HG03097 (cell line): ENCODE measurements around the gene ZFP57.

Source experiments
- ATAC-seq: cut with Tn5 transposase; IDR thresholded peaks from one replicate; pipeline ENCODE4 v1.9.1; 2021; ENCODE audit not compliant: unreplicated experiment, low FRiP score

ZFP57 gene

GRCh38 chr6:29680904-29681303 lies at the start of gene ZFP57:
TSS of gene ZFP57 (minus strand) at chr6:29681152. CDS start at chr6:29677003, 4,149 bp downstream.
- ATAC-seq, result no peak

- no peak for ATAC-seq
Observed at GRCh38 chr6:29730575-29731126, 49.7 kb upstream of the ZFP57 start.

DNA sequence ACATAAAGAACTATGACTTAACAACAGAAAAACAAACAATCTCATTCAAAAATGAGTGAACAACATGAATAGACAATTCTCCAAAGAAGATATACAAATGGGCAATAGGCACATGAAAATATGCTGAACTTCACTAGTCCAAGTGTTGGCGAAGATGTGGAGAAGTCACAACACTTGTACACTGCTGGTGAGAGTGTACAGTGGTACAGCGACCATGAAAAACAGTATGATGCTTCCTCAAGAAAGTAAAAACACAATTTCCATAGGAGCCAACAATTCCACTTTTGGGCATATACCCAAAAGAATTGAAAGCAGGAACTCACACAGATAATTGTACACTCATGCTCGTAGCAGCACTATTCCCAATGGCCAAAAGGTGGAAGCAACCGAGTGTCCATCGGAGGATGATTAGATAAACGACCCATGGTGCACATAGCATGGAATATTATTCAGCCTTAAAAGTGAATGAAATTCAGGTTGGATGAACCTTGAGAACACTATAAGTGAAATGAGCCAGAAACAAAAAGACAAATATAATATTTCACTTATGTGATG lies 48.9 kb upstream of the ZFP57 start:
- no peak for ATAC-seq

GRCh38 chr6:29728875-29729270 lies 47.9 kb upstream of the ZFP57 start:
- no peak for ATAC-seq

DNA sequence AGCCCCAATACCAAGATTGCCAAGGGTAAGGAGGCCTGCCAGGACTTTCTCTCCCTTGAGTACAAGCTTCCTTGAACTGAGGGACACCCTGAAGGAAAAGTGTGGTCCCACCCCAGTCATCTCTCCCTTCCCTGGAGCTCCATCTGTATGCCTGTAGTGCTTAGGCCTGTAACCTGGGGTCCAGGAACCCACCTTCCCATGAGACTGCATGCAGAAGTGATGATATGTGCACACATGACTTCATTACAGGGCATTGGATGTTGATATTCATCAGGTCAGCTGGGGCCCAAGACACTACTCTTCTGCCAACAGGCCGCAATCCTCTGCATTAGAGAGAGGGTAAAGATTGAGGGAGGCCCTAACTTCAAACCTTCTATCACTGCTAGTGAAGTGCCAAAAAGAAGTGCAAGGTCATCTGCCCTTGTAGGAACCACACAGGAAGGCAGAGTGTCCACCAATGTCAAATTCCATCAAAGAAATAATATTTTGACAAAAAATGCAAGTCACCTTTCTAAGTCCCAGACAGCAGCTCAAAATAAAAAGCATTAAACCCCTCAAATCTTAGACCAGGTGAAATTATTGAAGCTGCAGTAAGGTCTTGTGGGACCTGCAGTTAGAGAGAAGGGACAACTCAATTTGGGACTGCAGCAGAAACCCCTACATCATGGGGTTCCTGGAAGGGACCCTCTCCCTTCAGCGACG lies 47.4 kb upstream of the ZFP57 start:
- ATAC-seq, result no peak

DNA sequence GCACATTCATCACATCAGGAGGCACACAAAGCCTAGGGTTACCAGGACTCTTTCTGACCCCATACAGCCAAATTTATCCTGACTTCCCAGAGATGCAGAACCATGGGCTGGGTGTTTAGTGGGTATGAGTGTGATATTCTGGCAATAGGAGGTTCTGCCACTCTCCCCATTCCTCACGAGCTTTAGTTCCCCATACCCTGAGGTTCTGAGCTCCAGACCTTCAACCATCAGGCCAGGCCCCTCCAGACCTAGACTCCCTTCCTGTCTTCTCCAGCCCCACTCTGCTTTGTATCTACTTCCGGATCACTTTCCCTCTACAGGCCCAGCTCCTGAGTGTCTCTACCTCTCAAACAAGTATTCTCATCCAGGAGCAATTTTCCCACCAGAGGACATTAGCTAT lies 46.7 kb upstream of the ZFP57 start:
- ATAC-seq, result no peak

- no peak for ATAC-seq
Observed at GRCh38 chr6:29726571-29727194, 45.7 kb upstream of the ZFP57 start.

GRCh38 chr6:29726001-29726400 lies 45.0 kb upstream of the ZFP57 start:
- ATAC-seq, result no peak

DNA sequence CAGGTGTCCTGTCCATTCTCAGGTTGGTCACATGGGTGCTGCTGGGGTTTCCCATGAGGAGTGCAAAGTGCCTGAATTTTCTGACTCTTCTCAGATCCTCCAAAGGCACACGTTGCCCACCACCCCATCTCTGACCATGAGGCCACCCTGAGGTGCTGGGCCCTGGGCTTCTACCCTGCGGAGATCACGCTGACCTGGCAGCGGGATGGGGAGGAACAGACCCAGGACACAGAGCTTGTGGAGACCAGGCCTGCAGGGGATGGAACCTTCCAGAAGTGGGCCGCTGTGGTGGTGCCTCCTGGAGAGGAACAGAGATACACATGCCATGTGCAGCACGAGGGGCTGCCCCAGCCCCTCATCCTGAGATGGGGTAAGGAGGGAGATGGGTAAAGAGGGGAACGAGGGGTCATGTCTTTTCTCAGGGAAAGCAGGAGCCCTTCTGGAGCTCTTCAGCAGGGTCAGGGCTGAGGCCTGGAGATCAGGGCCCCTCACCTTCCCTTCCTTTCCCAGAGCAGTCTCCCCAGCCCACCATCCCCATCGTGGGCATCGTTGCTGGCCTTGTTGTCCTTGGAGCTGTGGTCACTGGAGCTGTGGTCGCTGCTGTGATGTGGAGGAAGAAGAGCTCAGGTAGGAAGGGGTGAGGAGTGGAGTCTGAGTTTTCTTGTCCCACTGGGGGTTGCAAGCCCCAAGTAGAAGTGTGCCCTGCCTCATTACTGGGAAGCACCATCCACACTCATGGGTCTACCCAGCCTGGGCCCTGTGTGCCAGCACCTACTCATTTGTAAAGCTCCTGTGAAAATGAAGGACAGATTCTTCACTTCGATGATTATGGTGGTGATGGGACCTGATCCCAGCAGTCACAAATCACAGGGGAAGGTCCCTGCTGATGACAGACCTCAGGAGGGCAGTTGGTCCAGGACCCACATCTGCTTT lies 44.3 kb upstream of the ZFP57 start:
- ATAC-seq, result no peak

GRCh38 chr6:29723666-29724588 lies 43.0 kb upstream of the ZFP57 start:
- no peak for ATAC-seq

DNA sequence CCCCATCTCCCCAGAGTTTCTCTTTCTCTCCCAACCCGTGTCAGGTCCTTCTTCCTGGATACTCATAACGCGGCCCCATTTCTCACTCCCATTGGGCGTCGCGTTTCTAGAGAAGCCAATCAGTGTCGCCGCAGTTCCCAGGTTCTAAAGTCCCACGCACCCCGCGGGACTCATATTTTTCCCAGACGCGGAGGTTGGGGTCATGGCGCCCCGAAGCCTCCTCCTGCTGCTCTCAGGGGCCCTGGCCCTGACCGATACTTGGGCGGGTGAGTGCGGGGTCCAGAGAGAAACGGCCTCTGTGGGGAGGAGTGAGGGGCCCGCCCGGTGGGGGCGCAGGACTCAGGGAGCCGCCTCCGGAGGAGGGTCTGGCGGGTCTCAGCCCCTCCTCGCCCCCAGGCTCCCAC lies 42.3 kb upstream of the ZFP57 start, which contains the start of gene HLA-F:
HLA-F (plus strand) TSS at position 173 of the 404 bp plus-strand sequence; CDS start at position 203, 30 bp downstream.
- ATAC-seq, result peak; percentile 89

DNA sequence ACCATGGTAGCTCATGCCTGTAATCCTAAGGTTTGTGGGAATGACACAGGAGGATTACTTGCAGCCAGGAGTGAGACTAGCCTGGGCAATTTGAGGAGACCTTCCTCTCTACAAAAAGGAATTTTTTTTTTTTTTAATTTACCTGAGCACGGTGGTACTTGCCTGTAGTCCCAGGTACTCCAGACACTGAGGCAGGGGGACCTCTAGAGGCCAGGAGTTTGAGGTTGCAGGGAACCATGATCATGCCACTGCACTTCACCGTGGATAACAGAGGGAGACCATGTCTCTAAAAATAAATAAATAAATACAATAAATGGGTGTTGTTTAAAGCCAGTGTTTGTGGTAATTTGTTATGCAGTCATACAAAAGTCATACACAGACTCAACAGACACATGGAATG lies 39.9 kb upstream of the ZFP57 start:
- ATAC-seq, result no peak

GRCh38 chr6:29710281-29710941 lies 29.5 kb upstream of the ZFP57 start:
- ATAC-seq, result no peak

DNA sequence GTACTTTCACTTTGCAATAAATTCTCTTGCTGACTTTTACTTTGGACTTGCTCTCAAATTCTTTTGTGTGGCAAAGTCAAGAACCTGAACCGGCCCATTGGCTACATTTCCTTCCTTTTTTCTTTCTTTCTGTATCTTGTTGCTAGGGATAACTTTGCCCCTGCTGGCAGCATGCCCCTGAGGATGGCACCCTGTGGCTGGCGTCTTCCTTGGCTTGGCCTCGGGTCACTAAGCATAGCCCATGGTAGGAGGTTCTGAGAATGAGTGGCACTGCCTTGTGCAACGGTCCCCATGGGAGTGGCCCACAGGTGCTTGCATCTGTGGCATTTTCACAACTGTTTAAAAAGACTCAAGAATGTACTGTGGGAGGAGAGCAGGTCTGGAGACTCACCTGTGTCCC lies 28.2 kb upstream of the ZFP57 start:
- no peak for ATAC-seq

DNA sequence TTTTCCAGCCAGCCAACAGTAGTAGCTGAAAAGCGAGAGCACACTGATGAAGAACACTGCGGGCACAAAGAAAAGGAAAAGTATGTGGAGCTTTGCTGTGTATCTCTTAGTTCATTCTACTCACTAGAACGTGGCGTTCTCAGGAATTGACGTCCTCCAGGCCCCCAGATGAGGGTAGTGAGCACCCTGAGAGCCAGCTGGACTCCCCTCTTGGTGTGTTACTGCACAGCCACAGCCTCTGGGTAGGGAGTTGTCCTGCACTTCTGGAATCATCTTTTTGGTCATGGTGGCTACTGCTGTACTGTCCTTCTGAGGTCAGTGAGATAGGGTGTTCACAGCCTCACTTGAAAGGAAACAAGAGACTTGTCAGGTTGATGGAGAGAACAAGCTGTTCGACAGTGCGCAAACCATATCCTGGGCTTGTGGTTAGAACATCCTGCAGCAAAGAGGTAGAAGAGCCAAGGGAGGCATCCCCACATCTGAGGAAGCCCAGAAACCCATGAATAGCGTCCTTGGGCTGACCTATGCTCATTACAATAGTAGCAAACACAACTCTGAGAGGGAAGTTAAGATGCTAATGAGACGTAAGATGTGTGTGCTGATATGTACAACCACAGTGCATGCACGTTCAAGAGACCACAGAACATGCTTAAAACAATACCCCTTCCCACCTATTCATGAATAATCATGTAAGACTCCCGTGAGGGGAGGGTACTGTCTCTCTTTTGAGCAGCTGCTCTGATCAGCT lies 27.7 kb upstream of the ZFP57 start:
- no peak for ATAC-seq

- ATAC-seq, result no peak
Observed at GRCh38 chr6:29705389-29706231, 24.7 kb upstream of the ZFP57 start.

- ATAC-seq, result no peak
Observed at GRCh38 chr6:29702519-29703103, 21.7 kb upstream of the ZFP57 start.
